Measurements from ENCODE around the gene HIVEP3.

DNA sequence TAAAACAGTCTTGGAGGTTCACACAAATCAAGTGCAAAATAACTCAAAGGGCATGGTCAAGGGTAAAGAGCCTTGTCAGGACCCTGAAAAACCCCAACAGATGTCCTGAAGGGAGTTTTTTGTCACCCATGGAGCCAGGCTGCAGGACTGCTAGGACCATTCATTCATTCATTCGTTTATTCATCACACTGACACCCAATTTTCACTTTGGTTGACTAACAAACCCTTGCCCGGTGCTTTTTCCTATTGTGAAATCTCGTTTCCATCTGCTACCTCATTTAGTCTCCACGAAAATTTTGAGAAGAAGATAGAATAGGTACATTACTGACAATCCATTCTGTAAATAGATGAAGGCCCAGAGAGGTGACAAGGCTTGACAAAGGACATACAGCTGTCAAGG, 216.0 kb downstream of the HIVEP3 start:
- TF ChIP-seq SIN3A (IDR thresholded peaks at IDR 0.05; ENCODE audit: borderline replicate concordance, insufficient read depth, low read length) (no peak), POLR2AphosphoS5 (IDR thresholded peaks at IDR 0.05; ENCODE audit: low read depth, low read length) (no peak), TAF1 (IDR thresholded peaks at IDR 0.05; ENCODE audit: borderline replicate concordance, insufficient read depth, low read length) (no peak), FOXP2 (optimal IDR thresholded peaks at IDR 0.05; ENCODE audit: borderline replicate concordance, extremely low read depth, extremely low read length, insufficient read depth) (no peak)
- TF ChIP-seq, protein P1, sequence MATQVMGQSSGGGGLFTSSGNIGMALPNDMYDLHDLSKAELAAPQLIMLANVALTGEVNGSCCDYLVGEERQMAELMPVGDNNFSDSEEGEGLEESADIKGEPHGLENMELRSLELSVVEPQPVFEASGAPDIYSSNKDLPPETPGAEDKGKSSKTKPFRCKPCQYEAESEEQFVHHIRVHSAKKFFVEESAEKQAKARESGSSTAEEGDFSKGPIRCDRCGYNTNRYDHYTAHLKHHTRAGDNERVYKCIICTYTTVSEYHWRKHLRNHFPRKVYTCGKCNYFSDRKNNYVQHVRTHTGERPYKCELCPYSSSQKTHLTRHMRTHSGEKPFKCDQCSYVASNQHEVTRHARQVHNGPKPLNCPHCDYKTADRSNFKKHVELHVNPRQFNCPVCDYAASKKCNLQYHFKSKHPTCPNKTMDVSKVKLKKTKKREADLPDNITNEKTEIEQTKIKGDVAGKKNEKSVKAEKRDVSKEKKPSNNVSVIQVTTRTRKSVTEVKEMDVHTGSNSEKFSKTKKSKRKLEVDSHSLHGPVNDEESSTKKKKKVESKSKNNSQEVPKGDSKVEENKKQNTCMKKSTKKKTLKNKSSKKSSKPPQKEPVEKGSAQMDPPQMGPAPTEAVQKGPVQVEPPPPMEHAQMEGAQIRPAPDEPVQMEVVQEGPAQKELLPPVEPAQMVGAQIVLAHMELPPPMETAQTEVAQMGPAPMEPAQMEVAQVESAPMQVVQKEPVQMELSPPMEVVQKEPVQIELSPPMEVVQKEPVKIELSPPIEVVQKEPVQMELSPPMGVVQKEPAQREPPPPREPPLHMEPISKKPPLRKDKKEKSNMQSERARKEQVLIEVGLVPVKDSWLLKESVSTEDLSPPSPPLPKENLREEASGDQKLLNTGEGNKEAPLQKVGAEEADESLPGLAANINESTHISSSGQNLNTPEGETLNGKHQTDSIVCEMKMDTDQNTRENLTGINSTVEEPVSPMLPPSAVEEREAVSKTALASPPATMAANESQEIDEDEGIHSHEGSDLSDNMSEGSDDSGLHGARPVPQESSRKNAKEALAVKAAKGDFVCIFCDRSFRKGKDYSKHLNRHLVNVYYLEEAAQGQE (IDR thresholded peaks at IDR 0.05; ENCODE audit: insufficient read depth in 1 of 2, low read depth in 2 of 2, low read length in 2 of 2): no peak
